ENCODE measurements around the gene RASAL1. TPM values are rescaled to one million over a fixed set of nuclear protein-coding genes. Genes with fewer than 3 reads are reported as not detected.
A peak's percentile ranks its signal among the peaks of the same experiment; 100 is the strongest.

Gene RASAL1
- total and polyA plus RNA-seq, 2 experiments from 2014 or later, result 2.7 to 8.2 TPM

DNA sequence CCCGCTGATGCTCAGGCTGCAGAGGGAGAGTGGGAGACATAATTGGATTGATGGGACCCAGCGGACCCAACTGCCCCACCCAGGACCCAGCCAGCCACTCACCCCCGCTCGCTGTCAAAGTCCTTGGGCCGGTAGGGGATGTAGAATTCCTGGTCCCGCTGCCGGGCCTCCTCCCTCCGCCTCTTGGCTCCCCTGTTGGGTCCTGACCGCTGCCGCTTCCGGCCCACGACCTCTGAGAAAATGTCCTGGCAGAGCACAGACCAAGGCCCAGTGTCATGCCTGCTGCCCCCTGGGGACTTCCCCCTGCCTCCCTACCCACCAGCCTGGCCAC lies 27.4 kb upstream of the RASAL1 start:
- H3K4me3 Mint-ChIP-seq, result no peak overlapping the region
- Histone ChIP-seq H3K27ac (ENCODE audit: low read depth) (no peak overlapping the region), H3K4me3 (no peak overlapping the region), H3F3A (replicated peaks; ENCODE audit: low read depth) (peaks cover 11% of the 10 kb centered on the region; the same call in 1 of the 2 replicates), H3K36me3 (ENCODE audit: insufficient read depth) (peaks cover 6% of the 10 kb centered on the region; the same call in 1 of the 2 replicates), H3K9me2 (ENCODE audit: insufficient read depth) (no peaks in the 10 kb centered on the region), H3K27me3 (ENCODE audit: insufficient read depth) (no peaks in the 10 kb centered on the region), H3K79me2 (replicated peaks; ENCODE audit: insufficient read depth) (no peaks in the 10 kb centered on the region), H3K4me2 (no peak overlapping the region), H3K4me1 (ENCODE audit: insufficient read depth) (peaks cover 9% of the 10 kb centered on the region; the same call in 1 of the 2 replicates), H2AFZ (no peak overlapping the region), H4K20me1 (replicated peaks; ENCODE audit: insufficient read depth) (peaks cover 14% of the 10 kb centered on the region; the same call in 1 of the 2 replicates)
- ATAC-seq (no peak), DNase-seq (ENCODE audit: low spot score) (no peak)
- H3K4me1 Mint-ChIP-seq, result peaks cover 25% of the 10 kb centered on the region
- H3K27ac Mint-ChIP-seq, result no peak overlapping the region
- TF ChIP-seq ETS1 (IDR thresholded peaks at IDR 0.05) (no peak), REST (IDR thresholded peaks at IDR 0.05; ENCODE audit: unreplicated experiment) (no peak), POLR2AphosphoS5 (IDR thresholded peaks at IDR 0.05; ENCODE audit: low read depth) (no peak), STAT1 (IDR thresholded peaks at IDR 0.05; ENCODE audit: unreplicated experiment) (no peak), JUNB (IDR thresholded peaks at IDR 0.05; ENCODE audit: unreplicated experiment) (no peak), CREB1 (CRISPR knock-in tag; IDR thresholded peaks at IDR 0.05; ENCODE audit: low read depth) (no peak), EZH2 (IDR thresholded peaks at IDR 0.05; ENCODE audit: low read depth, unreplicated experiment) (no peak)
- peaks cover 22% of the 10 kb centered on the region for H3K27me3 Mint-ChIP-seq (ENCODE audit: insufficient read depth, low read depth, poor library complexity)
- H3K9me3 Mint-ChIP-seq, result peaks cover 3% of the 10 kb centered on the region; the same call in 1 of the 3 replicates
- H3K36me3 Mint-ChIP-seq (ENCODE audit: low read depth), result peaks cover 69% of the 10 kb centered on the region

- ATAC-seq (peak; percentile 38), DNase-seq (ENCODE audit: low spot score) (peak; percentile 54)
- Histone ChIP-seq H3K9me2 (ENCODE audit: insufficient read depth) (no peaks in the 10 kb centered on the region), H3F3A (replicated peaks; ENCODE audit: low read depth) (peaks cover 11% of the 10 kb centered on the region; the same call in 1 of the 2 replicates), H2AFZ (no peak overlapping the region), H3K27me3 (ENCODE audit: insufficient read depth) (no peaks in the 10 kb centered on the region), H3K27ac (ENCODE audit: low read depth) (no peak overlapping the region), H3K36me3 (ENCODE audit: insufficient read depth) (peaks cover 6% of the 10 kb centered on the region; the same call in 1 of the 2 replicates), H3K4me3 (0 out of 2 replicates have a peak overlapping the region, but pooled peaks have one; percentile 43), H3K4me2 (peak overlapping the region; percentile 64), H3K79me2 (replicated peaks; ENCODE audit: insufficient read depth) (no peaks in the 10 kb centered on the region), H4K20me1 (replicated peaks; ENCODE audit: insufficient read depth) (peaks cover 14% of the 10 kb centered on the region; the same call in 1 of the 2 replicates), H3K4me1 (ENCODE audit: insufficient read depth) (peaks cover 9% of the 10 kb centered on the region; the same call in 1 of the 2 replicates)
- H3K27ac Mint-ChIP-seq, result peak overlapping the region; percentile 76
- H3K4me3 Mint-ChIP-seq, result peak overlapping the region; percentile 37; the same call in 1 of the 3 replicates
- peaks cover 73% of the 10 kb centered on the region for H3K36me3 Mint-ChIP-seq (ENCODE audit: low read depth)
- peaks cover 25% of the 10 kb centered on the region for H3K4me1 Mint-ChIP-seq
- peaks cover 3% of the 10 kb centered on the region; the same call in 1 of the 3 replicates for H3K9me3 Mint-ChIP-seq
- H3K27me3 Mint-ChIP-seq (ENCODE audit: insufficient read depth, low read depth, poor library complexity), result peaks cover 22% of the 10 kb centered on the region
- TF ChIP-seq CREB1 (CRISPR knock-in tag; IDR thresholded peaks at IDR 0.05; ENCODE audit: low read depth) (no peak), ZNF114 (CRISPR knock-in tag; IDR thresholded peaks at IDR 0.05) (no peak), ZNF331 (CRISPR knock-in tag; IDR thresholded peaks at IDR 0.05; ENCODE audit: low read depth) (no peak), EZH2phosphoT487 (IDR thresholded peaks at IDR 0.05; ENCODE audit: unreplicated experiment) (no peak), REST (IDR thresholded peaks at IDR 0.05; ENCODE audit: unreplicated experiment) (no peak), CTCF (conservative IDR thresholded peaks at IDR 0.05; ENCODE audit: low read depth in 2 of 2) (no peak), STAT1 (IDR thresholded peaks at IDR 0.05; ENCODE audit: unreplicated experiment) (no peak), EZH2 (IDR thresholded peaks at IDR 0.05; ENCODE audit: low read depth, unreplicated experiment) (no peak)
These were observed 26.8 kb upstream of the RASAL1 start for GRCh38 chr12:113162102-113163029.

Measured in GM23338 (cell line).